Measurements from ENCODE around the gene STX18.

- TF ChIP-seq JUND (IDR thresholded peaks at IDR 0.05) (no peak), CBX3 (IDR thresholded peaks at IDR 0.05; ENCODE audit: low read depth) (no peak), POLR2A (IDR thresholded peaks at IDR 0.05; ENCODE audit: borderline replicate concordance, extremely low read depth, insufficient read depth, insufficient read length) (no peak)
- TF ChIP-seq, protein P1, sequence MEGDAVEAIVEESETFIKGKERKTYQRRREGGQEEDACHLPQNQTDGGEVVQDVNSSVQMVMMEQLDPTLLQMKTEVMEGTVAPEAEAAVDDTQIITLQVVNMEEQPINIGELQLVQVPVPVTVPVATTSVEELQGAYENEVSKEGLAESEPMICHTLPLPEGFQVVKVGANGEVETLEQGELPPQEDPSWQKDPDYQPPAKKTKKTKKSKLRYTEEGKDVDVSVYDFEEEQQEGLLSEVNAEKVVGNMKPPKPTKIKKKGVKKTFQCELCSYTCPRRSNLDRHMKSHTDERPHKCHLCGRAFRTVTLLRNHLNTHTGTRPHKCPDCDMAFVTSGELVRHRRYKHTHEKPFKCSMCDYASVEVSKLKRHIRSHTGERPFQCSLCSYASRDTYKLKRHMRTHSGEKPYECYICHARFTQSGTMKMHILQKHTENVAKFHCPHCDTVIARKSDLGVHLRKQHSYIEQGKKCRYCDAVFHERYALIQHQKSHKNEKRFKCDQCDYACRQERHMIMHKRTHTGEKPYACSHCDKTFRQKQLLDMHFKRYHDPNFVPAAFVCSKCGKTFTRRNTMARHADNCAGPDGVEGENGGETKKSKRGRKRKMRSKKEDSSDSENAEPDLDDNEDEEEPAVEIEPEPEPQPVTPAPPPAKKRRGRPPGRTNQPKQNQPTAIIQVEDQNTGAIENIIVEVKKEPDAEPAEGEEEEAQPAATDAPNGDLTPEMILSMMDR (IDR thresholded peaks at IDR 0.05 in 2 of 3, conservative IDR thresholded peaks at IDR 0.05 in 1 of 3; ENCODE audit: borderline replicate concordance in 1 of 3, insufficient read depth in 1 of 3, low read depth in 2 of 3, low read length in 2 of 3) = no peak
Observed at GRCh38 chr4:4428966-4429875, 112.6 kb downstream of the STX18 start.
